ENCODE measurements around the gene ARSK. TPM values are rescaled to one million over a fixed set of nuclear protein-coding genes. Genes with fewer than 3 reads are reported as not detected.

ARSK gene
- total and polyA plus RNA-seq, 2 of the 13 experiments (the other 11 are each of a cell fraction or from before 2014, with no cell fraction given), result 7.9 TPM

DNA sequence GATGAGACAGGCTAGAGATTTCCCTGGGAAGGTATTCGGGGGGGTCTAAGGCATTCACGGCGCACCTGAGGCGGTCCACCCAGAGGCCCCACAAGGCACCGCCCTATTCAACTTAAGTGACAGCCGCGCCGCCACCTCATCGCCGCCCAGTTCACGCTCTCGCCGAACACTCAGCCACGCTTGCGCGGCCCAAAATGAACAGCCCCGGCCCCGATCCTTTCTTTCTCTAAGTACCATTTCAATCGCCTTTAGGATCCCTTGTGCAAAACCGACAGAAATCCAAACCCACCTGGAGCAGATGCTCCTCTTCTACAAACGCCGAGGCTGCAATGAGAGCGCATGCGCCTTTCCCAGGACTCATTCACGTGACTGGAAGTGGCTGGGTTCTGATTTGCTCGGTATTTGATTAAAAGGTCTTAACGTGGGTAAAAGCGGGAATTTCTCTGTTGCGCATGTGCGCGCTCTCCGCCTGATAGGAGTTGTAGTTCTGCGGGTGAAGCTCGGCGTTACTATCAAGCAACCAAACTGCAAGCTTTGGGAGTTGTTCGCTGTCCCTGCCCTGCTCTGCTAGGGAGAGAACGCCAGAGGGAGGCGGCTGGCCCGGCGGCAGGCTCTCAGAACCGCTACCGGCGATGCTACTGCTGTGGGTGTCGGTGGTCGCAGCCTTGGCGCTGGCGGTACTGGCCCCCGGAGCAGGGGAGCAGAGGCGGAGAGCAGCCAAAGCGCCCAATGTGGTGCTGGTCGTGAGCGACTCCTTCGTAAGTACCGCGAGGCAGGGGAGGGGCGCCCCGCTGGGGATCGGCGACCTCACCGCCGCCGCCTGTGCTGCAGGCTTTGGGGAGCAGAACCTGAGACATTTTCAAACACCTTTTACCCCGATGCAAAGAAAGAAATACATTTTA, at the start of gene ARSK, which contains the start of gene SKIC3 (continued):
- TF ChIP-seq ZNF407 (CRISPR knock-in tag; IDR thresholded peaks at IDR 0.05; ENCODE audit: not compliant biosample characterization) (peak; percentile 75), TP53 (CRISPR knock-in tag; conservative IDR thresholded peaks at IDR 0.05) (no peak), ZNF326 (CRISPR knock-in tag; IDR thresholded peaks at IDR 0.05; ENCODE audit: borderline replicate concordance) (no peak), AKAP8 (CRISPR knock-in tag; IDR thresholded peaks at IDR 0.05) (no peak), XRCC5 (optimal IDR thresholded peaks at IDR 0.05; ENCODE audit: low read length) (peak; percentile 68), TEAD3 (CRISPR knock-in tag; optimal IDR thresholded peaks at IDR 0.05; ENCODE audit: borderline replicate concordance) (peak; percentile 57), MATR3 (CRISPR knock-in tag; IDR thresholded peaks at IDR 0.05) (no peak), CENPX (CRISPR knock-in tag; IDR thresholded peaks at IDR 0.05) (no peak), NRL (CRISPR knock-in tag; IDR thresholded peaks at IDR 0.05; ENCODE audit: borderline replicate concordance) (peak; percentile 59), HOXA7 (CRISPR knock-in tag; IDR thresholded peaks at IDR 0.05) (no peak), ZNF777 (CRISPR knock-in tag; IDR thresholded peaks at IDR 0.05) (no peak), ASH2L (IDR thresholded peaks at IDR 0.05; ENCODE audit: insufficient read length, low read depth, low read length) (peak; percentile 96), PRDM10 (CRISPR knock-in tag; IDR thresholded peaks at IDR 0.05; ENCODE audit: low read depth) (no peak), KAT2B (IDR thresholded peaks at IDR 0.05; ENCODE audit: borderline replicate concordance, low read depth, low read length) (no peak), KLF11 (CRISPR knock-in tag; IDR thresholded peaks at IDR 0.05) (no peak), ZNF124 (CRISPR knock-in tag; IDR thresholded peaks at IDR 0.05) (no peak)

Measured in HepG2 (cell line).